GM12878 (cell line): ENCODE results near the gene SORT1. TPM values are rescaled to one million over a fixed set of nuclear protein-coding genes. Genes with fewer than 3 reads are reported as not detected.

ENCODE experiments used
- ATAC-seq: fragments of 200-7000 bp; cut with Tn5 transposase; 3 replicates; pipeline ENCODE4 v1.9.1; 2020; ENCODE audit warnings: mild to moderate bottlenecking, moderate library complexity
- BruUV-seq: library from RNA; stranded (reverse); fragments of 400-500 nt; replicated peaks from 2 replicates; lab custom pipeline; 2021; lab: Mats Ljungman, UMichigan
- CTCF ChIA-PET: fragments of 300-600 bp; sonication (Branson Sonifier 250); formaldehyde crosslinking; extraction: SDS; loops from one replicate; lab custom pipeline; 2021; ENCODE audit warnings: inconsistent platforms; lab: Yijun Ruan, JAX
- POLR2A ChIA-PET: fragments of 350-600 bp; formaldehyde crosslinking; extraction: SDS; loops from one replicate; lab custom pipeline; 2021; ENCODE audit warnings: inconsistent platforms; lab: Charles Lee
- RAD21 ChIA-PET: fragments of 300-600 bp; sonication (Branson Sonifier 250); formaldehyde crosslinking; loops from one replicate; lab custom pipeline; 2023; ENCODE audit warnings: antibody characterized with exemption; ENCODE audit not compliant: unreplicated experiment; lab: Charles Lee
- SMC1A ChIA-PET: fragments of 300-600 bp; sonication (Branson Sonifier 250); formaldehyde crosslinking; loops from one replicate; lab custom pipeline; 2023; ENCODE audit not compliant: unreplicated experiment, uncharacterized antibody; lab: Charles Lee
- DNase-seq: peaks from one replicate; pipeline ENCODE4 v3.0.0-alpha.2; 2011; ENCODE audit warnings: low read depth, low spot score
- FAIRE-seq: peaks from 3 replicates; lab custom pipeline; 2011; peaks lifted over from hg19 to GRCh38; lab: Jason Lieb, UNC
- H2AFZ ChIP-seq: 2 replicates; pipeline ENCODE4 v1.6.0; 2011; ENCODE audit warnings: low read depth, low read length, control low read depth; ENCODE audit not compliant: control insufficient read depth
- H3K27ac ChIP-seq: 2 replicates; pipeline ENCODE4 v1.5.1; 2011; ENCODE audit warnings: control low read depth; ENCODE audit not compliant: control insufficient read depth, insufficient read depth
- H3K27me3 ChIP-seq, 2 experiments: replicated peaks in 1 of 2; 2 replicates each; pipeline versions ENCODE4 v1.6.0 to v1.6.1; 2011; ENCODE audit warnings: low read length in 1 of 2; ENCODE audit not compliant: control insufficient read depth in 2 of 2, insufficient read depth in 2 of 2
- H3K36me3 ChIP-seq, 2 experiments: 2 replicates each; pipeline ENCODE4 v1.5.1; 2011; ENCODE audit warnings: low read length in 1 of 2; ENCODE audit not compliant: control insufficient read depth in 2 of 2, insufficient read depth in 2 of 2
- H3K4me1 ChIP-seq: 2 replicates; pipeline ENCODE4 v1.6.1; 2011; ENCODE audit warnings: mild to moderate bottlenecking, low read length, moderate library complexity, mixed read lengths; ENCODE audit not compliant: control insufficient read depth, insufficient read depth
- H3K4me2 ChIP-seq: 2 replicates; pipeline ENCODE4 v1.6.0; 2011; ENCODE audit warnings: control low read depth; ENCODE audit not compliant: control insufficient read depth, insufficient read depth
- H3K4me3 ChIP-seq: fragments of 200-600 bp; sonication (generic); 2 replicates; pipeline ENCODE4 v1.5.1; 2016
- H3K79me2 ChIP-seq: 2 replicates; pipeline ENCODE4 v1.6.0; 2011; ENCODE audit warnings: low read length; ENCODE audit not compliant: control insufficient read depth, insufficient read depth
- H3K9ac ChIP-seq: 2 replicates; pipeline ENCODE4 v1.8.0; 2011; ENCODE audit warnings: low read length, control low read depth, mixed read lengths; ENCODE audit not compliant: control insufficient read depth, insufficient read depth
- H3K9me3 ChIP-seq: replicated peaks from 3 replicates; pipeline ENCODE4 v1.5.1; 2011; ENCODE audit warnings: mild to moderate bottlenecking, low read length; ENCODE audit not compliant: control insufficient read depth, insufficient read depth
- H4K20me1 ChIP-seq: 2 replicates; pipeline ENCODE4 v1.6.0; 2011; ENCODE audit not compliant: control insufficient read depth, insufficient read depth
- ATF2 ChIP-seq: IDR thresholded peaks from 2 replicates; pipeline ENCODE4 v1.6.1; 2012; ENCODE audit warnings: low read length, inconsistent platforms
- HSF1 ChIP-seq: fragments of 150-350 bp; IDR thresholded peaks from 2 replicates; pipeline ENCODE4 v1.6.1; 2014; ENCODE audit warnings: mild to moderate bottlenecking, low read depth, low read length
- JUNB ChIP-seq: IDR thresholded peaks from 2 replicates; pipeline ENCODE4 v1.6.1; 2016; ENCODE audit warnings: antibody characterized with exemption, mild to moderate bottlenecking
- NFXL1 ChIP-seq: fragments of 450-650 bp; IDR thresholded peaks from 2 replicates; pipeline ENCODE4 v1.6.1; 2017; ENCODE audit warnings: antibody characterized with exemption, mild to moderate bottlenecking, borderline replicate concordance
- NFYB ChIP-seq: IDR thresholded peaks from 2 replicates; pipeline ENCODE4 v1.6.1; 2011; ENCODE audit warnings: low read depth, mild to moderate bottlenecking, low read length, improper control_type of control experiment, moderate library complexity; ENCODE audit not compliant: insufficient read depth
- NR2C2 ChIP-seq: IDR thresholded peaks from 2 replicates; pipeline ENCODE4 v1.6.1; 2011; ENCODE audit warnings: borderline replicate concordance, low read depth; ENCODE audit not compliant: control insufficient read depth, insufficient read length
- TAF1 ChIP-seq: IDR thresholded peaks from 2 replicates; pipeline ENCODE4 v1.6.1; 2011; ENCODE audit warnings: mild to moderate bottlenecking, low read depth, low read length, borderline replicate concordance
- ZNF24 ChIP-seq: fragments of 450-650 bp; IDR thresholded peaks from 2 replicates; pipeline ENCODE4 v1.6.1; 2017; ENCODE audit warnings: antibody characterized with exemption, mild to moderate bottlenecking
- WGBS: methylation state at CpG from one replicate; pipeline ENCODE4 v1.1.6; 2016; ENCODE audit warnings: low lambda C conversion rate; ENCODE audit not compliant: insufficient replicate concordance, insufficient coverage; ENCODE audit errors: missing lambda C conversion rate; 5-methylcytosine and 5-hydroxymethylcytosine counted together
- in situ Hi-C: fragments of 300-500 bp; cut with MboI; formaldehyde crosslinking; loops from 9 replicates; pipeline ENCODE4 v1.14.3; 2018; ENCODE audit warnings: mixed read lengths
- intact Hi-C: fragments of 100-400 bp; cut with micrococcal nuclease; formaldehyde crosslinking; loops from one replicate; pipeline ENCODE4 v1.14.2; 2022; ENCODE audit not compliant: unreplicated experiment
- polyA plus RNA-seq, 11 experiments: library from polyadenylated mRNA; depleted of rRNA in 4 of 11; unstranded in 6 of 11; stranded (reverse) in 5 of 11; fragments of >200 nt; fragmentation: Nextera tagmentation in 4 of 11; fragmentation: Illumina TruSeq in 1 of 11; extraction: Ambion mirVana in 4 of 11; extraction: Trizol in 1 of 11; gene quantifications; 1 replicate in 1 of 11; 2 replicates in 10 of 11; pipeline versions ENCODE4 v1.2.1 to v1.2.3, GENCODE V29; 2011 to 2016; ENCODE audit warnings: inconsistent platforms in 2 of 11, missing spikeins in 2 of 11, low read depth in 1 of 11
- total RNA-seq, 4 experiments: library from RNA; depleted of rRNA in 3 of 4; stranded (reverse); fragments of >200 nt in 3 of 4; fragmentation: Illumina TruSeq in 1 of 4; extraction: Trizol in 1 of 4; gene quantifications; 2 replicates each; pipeline versions ENCODE4 v1.2.1 to v1.2.3, GENCODE V29; 2013 to 2021

The SORT1 gene
- total and polyA plus RNA-seq, 10 of the 15 experiments (the other 5 are each of a cell fraction or from before 2014, with no cell fraction given) = 0.06 to 1.9 (median 0.33) TPM; not detected in 1

GRCh38 chr1:109365642-109366204 is 32.0 kb downstream of the SORT1 start:
- DNase-seq = no peak
- in situ Hi-C loops (no loop called here), intact Hi-C loops (no loop called here)
- no peaks in the 10 kb centered on the region for H3K79me2 ChIP-seq
- H3K4me1 ChIP-seq = peaks cover 9% of the 10 kb centered on the region; the same call in 1 of the 2 replicates
- no peak overlapping the region for H3K27ac ChIP-seq
- H3K9ac ChIP-seq = no peak overlapping the region
- WGBS = 8% methylated on average over 2 of the region's 2 CpGs
- FAIRE-seq = no peak
- no peaks in the 10 kb centered on the region for H4K20me1 ChIP-seq
- 0 out of 2 replicates have a peak, but pooled peaks have one; percentile 27 for TF ChIP-seq ZNF24
- no peak for TF ChIP-seq TAF1
- TF ChIP-seq, all 136 proteins: peak for 1
- Histone ChIP-seq H2AFZ (no peak overlapping the region), H3K4me3 (no peak overlapping the region), H3K27me3 (no peaks in the 10 kb centered on the region), H3K4me2 (no peak overlapping the region), H3K9me3 (no peaks in the 10 kb centered on the region), H3K36me3 (no peaks in the 10 kb centered on the region)
- CTCF ChIA-PET = no interaction called here
- POLR2A ChIA-PET = no interaction called here
- BruUV-seq = no TSS peak
- SMC1A ChIA-PET = interaction anchor here (1.6 kb wide), 1 partner anchor 33 kb away, joined by 3 read pairs; no protein-coding TSS in a partner anchor
- ATAC-seq = peak; percentile 77
- RAD21 ChIA-PET = no interaction called here

GRCh38 chr1:109361649-109362048 is 36.1 kb downstream of the SORT1 start:
- H3K9me3 ChIP-seq = no peaks in the 10 kb centered on the region
- SMC1A ChIA-PET = no interaction called here
- DNase-seq (no peak), FAIRE-seq (no peak), ATAC-seq (no peak)
- 0% methylated on average over 1 of the region's 1 CpG for WGBS
- no peaks in the 10 kb centered on the region for H4K20me1 ChIP-seq
- no TSS peak for BruUV-seq
- no peak overlapping the region for H3K9ac ChIP-seq
- intact Hi-C loops (loop anchor here (1.0 kb wide), 1 partner anchor 8 kb away; no protein-coding TSS in a partner anchor), in situ Hi-C loops (no loop called here)
- no peak overlapping the region for H3K4me2 ChIP-seq
- no peak overlapping the region for H3K4me3 ChIP-seq
- H3K79me2 ChIP-seq = no peaks in the 10 kb centered on the region
- H3K27ac ChIP-seq = no peak overlapping the region
- no peaks in the 10 kb centered on the region for H3K36me3 ChIP-seq
- TF ChIP-seq NFYB (no peak), NR2C2 (no peak), HSF1 (no peak), NFXL1 (no peak), ATF2 (no peak), JUNB (no peak)
- H3K27me3 ChIP-seq = no peaks in the 10 kb centered on the region
- CTCF ChIA-PET = interaction anchor here (1.1 to 1.4 kb wide), 2 partner anchors 21 to 79 kb away, joined by 3 to 4 read pairs; partner anchors contain the start of gene PSRC1
- no peaks in the 10 kb centered on the region for H3K4me1 ChIP-seq
- POLR2A ChIA-PET = no interaction called here
- no peak overlapping the region for H2AFZ ChIP-seq
- RAD21 ChIA-PET = no interaction called here
